SK-N-SH (cell line): ENCODE data around the gene ZNF282. TPM values are rescaled to one million over a fixed set of nuclear protein-coding genes. Genes with fewer than 3 reads are reported as not detected.

ENCODE experiments used
- CTCF ChIA-PET: fragments of 300-600, 350-600 bp; formaldehyde crosslinking; extraction: SDS; loops from one replicate; lab custom pipeline; 2021; lab: Yijun Ruan, JAX
- POLR2A ChIA-PET: fragments of 350-600 bp; sonication (Branson Sonifier 250); formaldehyde crosslinking; extraction: SDS; loops from one replicate; lab custom pipeline; 2020; ENCODE audit warnings: antibody characterized with exemption, inconsistent platforms; lab: Yijun Ruan, JAX
- DNase-seq: peaks from one replicate; pipeline ENCODE4 v3.0.0; 2012
- H2AFZ ChIP-seq: fragments of 200-600 bp; sonication (generic); 2 replicates; pipeline ENCODE4 v1.8.1; 2016; ENCODE audit warnings: antibody characterized with exemption, mild to moderate bottlenecking, low read depth
- H3F3A ChIP-seq: fragments of 200-600 bp; sonication (generic); replicated peaks from 2 replicates; pipeline ENCODE3; 2016; ENCODE audit warnings: antibody characterized with exemption, mild to moderate bottlenecking; ENCODE audit not compliant: insufficient read depth
- H3K27ac ChIP-seq, 2 experiments: fragments of 200-500 bp in 1 of 2; fragments of 200-600 bp in 1 of 2; sonication (Bioruptor generic) in 1 of 2; sonication (generic), shearing (Covaris generic) in 1 of 2; 2 replicates each; pipeline versions ENCODE4 v1.5.1 to v1.6.1; 2014 to 2016; ENCODE audit warnings: low read depth in 2 of 2, inconsistent platforms in 1 of 2, low read length in 1 of 2, mild to moderate bottlenecking in 1 of 2, mixed read lengths in 1 of 2
- H3K27me3 ChIP-seq: fragments of 200-600 bp; sonication (generic), shearing (Covaris generic); 2 replicates; pipeline ENCODE4 v1.6.1; 2016; ENCODE audit warnings: mixed run types; ENCODE audit not compliant: insufficient read depth
- H3K36me3 ChIP-seq, 2 experiments: fragments of 200-500 bp in 1 of 2; fragments of 200-600 bp in 1 of 2; sonication (Bioruptor generic) in 1 of 2; sonication (generic) in 1 of 2; replicated peaks in 1 of 2; 2 replicates each; pipeline versions ENCODE3 to v1.5.1; 2014 to 2016; ENCODE audit warnings: low read length in 1 of 2, mild to moderate bottlenecking in 1 of 2; ENCODE audit not compliant: insufficient read depth in 2 of 2, control insufficient read depth in 1 of 2
- H3K4me1 ChIP-seq, 2 experiments: fragments of 200-500 bp in 1 of 2; fragments of 200-600 bp in 1 of 2; sonication (Bioruptor generic) in 1 of 2; sonication (generic), shearing (Covaris generic) in 1 of 2; 2 replicates each; pipeline versions ENCODE4 v1.5.1 to v1.6.1; 2014 to 2016; ENCODE audit warnings: low read depth in 1 of 2, low read length in 1 of 2, mixed run types in 1 of 2; ENCODE audit not compliant: insufficient read depth in 2 of 2, control insufficient read depth in 1 of 2
- H3K4me2 ChIP-seq: fragments of 200-600 bp; sonication (generic), shearing (Covaris generic); 2 replicates; pipeline ENCODE4 v1.6.1; 2017; ENCODE audit warnings: mixed run types
- H3K4me3 ChIP-seq, 2 experiments: fragments of 200-500 bp in 1 of 2; fragments of 200-600 bp in 1 of 2; sonication (Bioruptor generic) in 1 of 2; sonication (generic), shearing (Covaris generic) in 1 of 2; 2 replicates each; pipeline versions ENCODE4 v1.5.1 to v1.8.1; 2014 to 2016; ENCODE audit warnings: low read depth in 2 of 2, inconsistent platforms in 1 of 2, low read length in 1 of 2, mild to moderate bottlenecking in 1 of 2, mixed read lengths in 1 of 2, moderate library complexity in 1 of 2
- H3K79me2 ChIP-seq: fragments of 200-600 bp; sonication (generic); 2 replicates; pipeline ENCODE4 v1.8.1; 2017; ENCODE audit warnings: mild to moderate bottlenecking; ENCODE audit not compliant: insufficient read depth
- H3K9ac ChIP-seq: fragments of 200-600 bp; sonication (generic); 2 replicates; pipeline ENCODE4 v1.6.1; 2017; ENCODE audit warnings: mixed run types
- H3K9me2 ChIP-seq: fragments of 200-600 bp; sonication (generic); 2 replicates; pipeline ENCODE4 v1.6.1; 2017; ENCODE audit warnings: mixed run types
- H3K9me3 ChIP-seq: fragments of 200-600 bp; sonication (generic); 2 replicates; pipeline ENCODE4 v1.6.1; 2017; ENCODE audit warnings: mixed run types, mild to moderate bottlenecking, moderate library complexity
- H4K20me1 ChIP-seq: fragments of 200-600 bp; sonication (generic); 2 replicates; pipeline ENCODE4 v1.6.1; 2017; ENCODE audit warnings: mild to moderate bottlenecking, mixed run types; ENCODE audit not compliant: insufficient read depth
- CHD2 ChIP-seq: fragments of 150-350 bp; IDR thresholded peaks from 2 replicates; pipeline ENCODE4 v1.6.1; 2018; ENCODE audit warnings: low read length; ENCODE audit not compliant: partially characterized antibody
- ELF1 ChIP-seq: IDR thresholded peaks from 2 replicates; pipeline ENCODE4 v1.4.0; 2012
- EP300 ChIP-seq, 2 experiments: IDR thresholded peaks; 2 replicates each; pipeline versions ENCODE4 v1.4.0 to v1.6.1; 2012; ENCODE audit warnings: borderline replicate concordance in 1 of 2, low read depth in 1 of 2, low read length in 1 of 2
- FOXJ3 ChIP-seq: sonication (generic); formaldehyde crosslinking; IDR thresholded peaks from 2 replicates; pipeline ENCODE4 v1.5.1; 2020; ENCODE audit warnings: mild to moderate bottlenecking, missing genetic modification reagents
- JUND ChIP-seq: IDR thresholded peaks from 2 replicates; pipeline ENCODE4 v1.4.0; 2012
- MEF2A ChIP-seq: IDR thresholded peaks from 2 replicates; pipeline ENCODE4 v1.4.0; 2012; ENCODE audit warnings: low read depth, borderline replicate concordance
- MXI1 ChIP-seq: IDR thresholded peaks from 2 replicates; pipeline ENCODE4 v1.6.1; 2012; ENCODE audit warnings: mild to moderate bottlenecking, low read depth, low read length, improper control_type of control experiment
- PBX3 ChIP-seq: IDR thresholded peaks from 2 replicates; pipeline ENCODE4; 2012
- POLR2AphosphoS5 ChIP-seq: IDR thresholded peaks from 2 replicates; pipeline ENCODE4 v1.6.1; 2012; ENCODE audit warnings: low read depth, low read length
- RCOR1 ChIP-seq: fragments of 150-350 bp; IDR thresholded peaks from 2 replicates; pipeline ENCODE4 v1.6.1; 2017; ENCODE audit warnings: antibody characterized with exemption, low read length
- RFX5 ChIP-seq: IDR thresholded peaks from 2 replicates; pipeline ENCODE4 v1.6.1; 2012; ENCODE audit warnings: mild to moderate bottlenecking, improper control_type of control experiment, low read length
- RXRA ChIP-seq: IDR thresholded peaks from 2 replicates; pipeline ENCODE4 v1.4.0; 2012; ENCODE audit warnings: low read depth, mild to moderate bottlenecking, borderline replicate concordance
- SMC3 ChIP-seq: IDR thresholded peaks from 2 replicates; pipeline ENCODE4 v1.6.1; 2012; ENCODE audit warnings: low read depth, low read length, improper control_type of control experiment
- TAF1 ChIP-seq: IDR thresholded peaks from 2 replicates; pipeline ENCODE4 v1.6.1; 2012; ENCODE audit warnings: low read depth, mild to moderate bottlenecking, low read length, moderate library complexity, borderline replicate concordance
- TCF12 ChIP-seq: IDR thresholded peaks from 2 replicates; pipeline ENCODE4 v1.4.0; 2012
- TEAD4 ChIP-seq: IDR thresholded peaks from 2 replicates; pipeline ENCODE4 v1.4.0; 2012; ENCODE audit warnings: mild to moderate bottlenecking, borderline replicate concordance; ENCODE audit not compliant: insufficient read depth
- USF2 ChIP-seq: fragments of 150-350 bp; IDR thresholded peaks from 2 replicates; pipeline ENCODE4 v1.6.1; 2017; ENCODE audit warnings: antibody characterized with exemption, low read length, low read depth, borderline replicate concordance
- WGBS: methylation state at CpG from one replicate; pipeline ENCODE4 v1.1.6; 2017; ENCODE audit warnings: low lambda C conversion rate; 5-methylcytosine and 5-hydroxymethylcytosine counted together
- polyA plus RNA-seq, 3 experiments: library from polyadenylated mRNA; depleted of rRNA; stranded (reverse); fragments of >200 nt; gene quantifications; 2 replicates each; pipeline ENCODE4 v1.2.3, GENCODE V29; 2012
- TF ChIP-seq, protein P1 (sequence below): IDR thresholded peaks from 2 replicates; pipeline ENCODE4 v1.4.0; 2012; ENCODE audit warnings: low read depth
- TF ChIP-seq, protein P2 (sequence below): fragments of 200-600 bp; sonication (generic); IDR thresholded peaks from 2 replicates; pipeline ENCODE4 v1.6.1; 2017; ENCODE audit warnings: antibody characterized with exemption, mild to moderate bottlenecking, moderate library complexity
- TF ChIP-seq, protein P3 (sequence below): IDR thresholded peaks from 2 replicates; pipeline ENCODE4 v1.4.0; 2012; ENCODE audit warnings: low read depth, borderline replicate concordance

ZNF282 gene
- polyA plus RNA-seq, 1 of the 3 experiments (the other 2 are of a cell fraction): 17.9 TPM

DNA sequence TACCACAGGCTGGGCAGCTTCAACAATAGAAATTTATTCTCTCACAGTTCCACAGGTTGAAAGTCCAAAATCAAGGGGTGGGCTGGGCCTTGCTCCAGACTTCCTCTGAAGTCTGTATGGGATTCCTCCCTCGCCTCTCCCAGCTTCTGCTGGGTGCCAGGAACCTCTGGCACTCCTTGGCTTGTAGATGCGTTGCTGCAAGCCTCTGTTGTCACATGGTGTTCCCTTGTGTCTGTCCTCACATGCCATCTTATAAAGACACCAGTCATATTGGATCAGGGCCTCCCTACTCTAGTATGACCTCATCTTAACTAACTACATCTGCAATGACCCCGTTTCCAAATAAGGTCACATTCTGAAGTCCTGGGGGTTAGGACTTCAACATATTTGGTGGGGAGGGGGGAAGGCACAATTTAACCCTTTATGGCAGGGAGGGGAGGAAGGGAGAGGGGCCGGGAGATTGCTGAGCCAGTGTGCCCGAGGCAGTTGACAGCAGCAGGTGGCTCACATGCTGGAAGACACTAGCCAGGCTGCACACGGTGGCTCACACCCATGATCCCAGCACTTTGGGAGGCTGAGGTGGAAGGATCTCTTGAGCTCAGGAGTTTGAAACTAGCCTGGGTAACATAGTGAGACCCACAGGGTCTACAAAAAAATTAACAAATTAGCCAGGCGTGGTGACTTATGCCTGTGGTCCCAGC, 18.8 kb downstream of the ZNF282 start:
- no peak overlapping the region for H3K9ac ChIP-seq
- no peaks in the 10 kb centered on the region for H3K9me3 ChIP-seq
- DNase-seq: no peak
- POLR2A ChIA-PET: interaction anchor here (0.6 kb wide), 1 partner anchor 16 kb away, joined by 6 read pairs; no protein-coding TSS in a partner anchor
- no peak overlapping the region for H3K4me2 ChIP-seq
- 85% methylated on average over 7 of the region's 7 CpGs for WGBS
- TF ChIP-seq RXRA (no peak), FOXJ3 (CRISPR knock-in tag) (no peak), EP300 (IDR thresholded peaks at IDR 0.05; ENCODE audit: borderline replicate concordance in 1 of 2, low read depth in 1 of 2, low read length in 1 of 2) (no peak), SMC3 (no peak), ELF1 (no peak), PBX3 (no peak), JUND (no peak), USF2 (no peak), MXI1 (no peak), RFX5 (no peak), MEF2A (no peak)
- TF ChIP-seq, protein P1, sequence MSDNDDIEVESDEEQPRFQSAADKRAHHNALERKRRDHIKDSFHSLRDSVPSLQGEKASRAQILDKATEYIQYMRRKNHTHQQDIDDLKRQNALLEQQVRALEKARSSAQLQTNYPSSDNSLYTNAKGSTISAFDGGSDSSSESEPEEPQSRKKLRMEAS: no peak
- H3K27me3 ChIP-seq: no peaks in the 10 kb centered on the region
- H2AFZ ChIP-seq: no peak overlapping the region
- H3K4me3 ChIP-seq: no peak overlapping the region
- H3K36me3 ChIP-seq: peaks cover 79 to 82% of the 10 kb centered on the region in 2 experiments
- H3F3A ChIP-seq: peaks cover 3% of the 10 kb centered on the region
- CTCF ChIA-PET: interaction anchor here (0.8 to 1.8 kb wide), 3 partner anchors 18 to 67 kb away, joined by 4 to 5 read pairs (median 4); partner anchors contain the start of genes ZNF282 and ZNF398
- H3K4me1 ChIP-seq: peaks cover 0 to 2% of the 10 kb centered on the region in 2 experiments; a peak in 1 of 4 replicates
- no peaks in the 10 kb centered on the region for H3K9me2 ChIP-seq
- no peaks in the 10 kb centered on the region for H4K20me1 ChIP-seq
- peaks cover 5% of the 10 kb centered on the region; the same call in 1 of the 2 replicates for H3K79me2 ChIP-seq
- H3K27ac ChIP-seq: no peak overlapping the region

- no peak overlapping the region for H3K9ac ChIP-seq
- H3K9me3 ChIP-seq: no peaks in the 10 kb centered on the region
- H3F3A ChIP-seq: no peaks in the 10 kb centered on the region
- 63% methylated on average over 2 of the region's 2 CpGs for WGBS
- H3K4me2 ChIP-seq: no peak overlapping the region
- no peaks in the 10 kb centered on the region for H3K4me1 ChIP-seq
- H3K27me3 ChIP-seq: no peaks in the 10 kb centered on the region
- H3K9me2 ChIP-seq: no peaks in the 10 kb centered on the region
- H4K20me1 ChIP-seq: no peaks in the 10 kb centered on the region
- ChIA-PET CTCF (no interaction called here), POLR2A (no interaction called here)
- H3K36me3 ChIP-seq: peaks cover 72 to 75% of the 10 kb centered on the region in 2 experiments
- no peaks in the 10 kb centered on the region; the same call in 1 of the 2 replicates for H3K79me2 ChIP-seq
- no peak for DNase-seq
- no peak overlapping the region for H3K4me3 ChIP-seq
- H2AFZ ChIP-seq: no peak overlapping the region
- no peak overlapping the region for H3K27ac ChIP-seq
- no peak for TF ChIP-seq CHD2
- TF ChIP-seq PBX3: no peak
- TF ChIP-seq FOXJ3 (CRISPR knock-in tag): no peak
- TF ChIP-seq, protein P2, sequence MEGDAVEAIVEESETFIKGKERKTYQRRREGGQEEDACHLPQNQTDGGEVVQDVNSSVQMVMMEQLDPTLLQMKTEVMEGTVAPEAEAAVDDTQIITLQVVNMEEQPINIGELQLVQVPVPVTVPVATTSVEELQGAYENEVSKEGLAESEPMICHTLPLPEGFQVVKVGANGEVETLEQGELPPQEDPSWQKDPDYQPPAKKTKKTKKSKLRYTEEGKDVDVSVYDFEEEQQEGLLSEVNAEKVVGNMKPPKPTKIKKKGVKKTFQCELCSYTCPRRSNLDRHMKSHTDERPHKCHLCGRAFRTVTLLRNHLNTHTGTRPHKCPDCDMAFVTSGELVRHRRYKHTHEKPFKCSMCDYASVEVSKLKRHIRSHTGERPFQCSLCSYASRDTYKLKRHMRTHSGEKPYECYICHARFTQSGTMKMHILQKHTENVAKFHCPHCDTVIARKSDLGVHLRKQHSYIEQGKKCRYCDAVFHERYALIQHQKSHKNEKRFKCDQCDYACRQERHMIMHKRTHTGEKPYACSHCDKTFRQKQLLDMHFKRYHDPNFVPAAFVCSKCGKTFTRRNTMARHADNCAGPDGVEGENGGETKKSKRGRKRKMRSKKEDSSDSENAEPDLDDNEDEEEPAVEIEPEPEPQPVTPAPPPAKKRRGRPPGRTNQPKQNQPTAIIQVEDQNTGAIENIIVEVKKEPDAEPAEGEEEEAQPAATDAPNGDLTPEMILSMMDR: no peak
- no peak for TF ChIP-seq POLR2AphosphoS5
- no peak for TF ChIP-seq EP300 (IDR thresholded peaks at IDR 0.05; ENCODE audit: borderline replicate concordance in 1 of 2, low read depth in 1 of 2, low read length in 1 of 2)
- no peak for TF ChIP-seq RCOR1
- no peak for TF ChIP-seq JUND
- no peak for TF ChIP-seq SMC3
- no peak for TF ChIP-seq TEAD4
- TF ChIP-seq TCF12: no peak; the same call in 1 of the 2 replicates
- no peak for TF ChIP-seq USF2
- TF ChIP-seq, protein P3, sequence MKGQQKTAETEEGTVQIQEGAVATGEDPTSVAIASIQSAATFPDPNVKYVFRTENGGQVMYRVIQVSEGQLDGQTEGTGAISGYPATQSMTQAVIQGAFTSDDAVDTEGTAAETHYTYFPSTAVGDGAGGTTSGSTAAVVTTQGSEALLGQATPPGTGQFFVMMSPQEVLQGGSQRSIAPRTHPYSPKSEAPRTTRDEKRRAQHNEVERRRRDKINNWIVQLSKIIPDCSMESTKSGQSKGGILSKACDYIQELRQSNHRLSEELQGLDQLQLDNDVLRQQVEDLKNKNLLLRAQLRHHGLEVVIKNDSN: no peak
- no peak for TF ChIP-seq TAF1
Observed at GRCh38 chr7:149216402-149216801, 21.1 kb downstream of the ZNF282 start.
